HG03378 (cell line): Measurements from ENCODE around the gene TOPORS.

ENCODE experiments used
- ATAC-seq: cut with Tn5 transposase; IDR thresholded peaks from one replicate; pipeline ENCODE4 v1.9.1; 2021; ENCODE audit warnings: mild to moderate bottlenecking, moderate library complexity; ENCODE audit not compliant: unreplicated experiment

Gene TOPORS

GRCh38 chr9:32508728-32509127, 43.7 kb downstream of the TOPORS start:
- no peak for ATAC-seq

GRCh38 chr9:32503008-32503407, 49.4 kb downstream of the TOPORS start:
- no peak for ATAC-seq

- no peak for ATAC-seq
Measured at GRCh38 chr9:32502464-32502863, 49.9 kb downstream of the TOPORS start.

GRCh38 chr9:32501868-32502267, 50.5 kb downstream of the TOPORS start:
- no peak for ATAC-seq

GRCh38 chr9:32500768-32501167, 51.6 kb downstream of the TOPORS start:
- ATAC-seq: no peak

- ATAC-seq: no peak
Measured at GRCh38 chr9:32497921-32498320, 54.5 kb downstream of the TOPORS start.

- no peak for ATAC-seq
Measured at GRCh38 chr9:32490601-32491000, 61.8 kb downstream of the TOPORS start.
